Measurements from ENCODE around the gene ETV5.

ETV5 gene

GRCh38 chr3:186096290-186096689 lies 12.6 kb downstream of the ETV5 start:
- no peak for DNase-seq (ENCODE audit: low read depth)
- TF ChIP-seq, protein P1, sequence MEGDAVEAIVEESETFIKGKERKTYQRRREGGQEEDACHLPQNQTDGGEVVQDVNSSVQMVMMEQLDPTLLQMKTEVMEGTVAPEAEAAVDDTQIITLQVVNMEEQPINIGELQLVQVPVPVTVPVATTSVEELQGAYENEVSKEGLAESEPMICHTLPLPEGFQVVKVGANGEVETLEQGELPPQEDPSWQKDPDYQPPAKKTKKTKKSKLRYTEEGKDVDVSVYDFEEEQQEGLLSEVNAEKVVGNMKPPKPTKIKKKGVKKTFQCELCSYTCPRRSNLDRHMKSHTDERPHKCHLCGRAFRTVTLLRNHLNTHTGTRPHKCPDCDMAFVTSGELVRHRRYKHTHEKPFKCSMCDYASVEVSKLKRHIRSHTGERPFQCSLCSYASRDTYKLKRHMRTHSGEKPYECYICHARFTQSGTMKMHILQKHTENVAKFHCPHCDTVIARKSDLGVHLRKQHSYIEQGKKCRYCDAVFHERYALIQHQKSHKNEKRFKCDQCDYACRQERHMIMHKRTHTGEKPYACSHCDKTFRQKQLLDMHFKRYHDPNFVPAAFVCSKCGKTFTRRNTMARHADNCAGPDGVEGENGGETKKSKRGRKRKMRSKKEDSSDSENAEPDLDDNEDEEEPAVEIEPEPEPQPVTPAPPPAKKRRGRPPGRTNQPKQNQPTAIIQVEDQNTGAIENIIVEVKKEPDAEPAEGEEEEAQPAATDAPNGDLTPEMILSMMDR (conservative IDR thresholded peaks at IDR 0.05; ENCODE audit: low read depth, low read length) = no peak
- no peak overlapping the region for H3K4me3 ChIP-seq (ENCODE audit: low read depth, low read length)

GRCh38 chr3:186095561-186096081 lies 13.3 kb downstream of the ETV5 start:
- no peak overlapping the region for H3K4me3 ChIP-seq (ENCODE audit: low read depth, low read length)
- TF ChIP-seq, protein P1 (conservative IDR thresholded peaks at IDR 0.05; ENCODE audit: low read depth, low read length) = no peak
- no peak for DNase-seq (ENCODE audit: low read depth)

DNA sequence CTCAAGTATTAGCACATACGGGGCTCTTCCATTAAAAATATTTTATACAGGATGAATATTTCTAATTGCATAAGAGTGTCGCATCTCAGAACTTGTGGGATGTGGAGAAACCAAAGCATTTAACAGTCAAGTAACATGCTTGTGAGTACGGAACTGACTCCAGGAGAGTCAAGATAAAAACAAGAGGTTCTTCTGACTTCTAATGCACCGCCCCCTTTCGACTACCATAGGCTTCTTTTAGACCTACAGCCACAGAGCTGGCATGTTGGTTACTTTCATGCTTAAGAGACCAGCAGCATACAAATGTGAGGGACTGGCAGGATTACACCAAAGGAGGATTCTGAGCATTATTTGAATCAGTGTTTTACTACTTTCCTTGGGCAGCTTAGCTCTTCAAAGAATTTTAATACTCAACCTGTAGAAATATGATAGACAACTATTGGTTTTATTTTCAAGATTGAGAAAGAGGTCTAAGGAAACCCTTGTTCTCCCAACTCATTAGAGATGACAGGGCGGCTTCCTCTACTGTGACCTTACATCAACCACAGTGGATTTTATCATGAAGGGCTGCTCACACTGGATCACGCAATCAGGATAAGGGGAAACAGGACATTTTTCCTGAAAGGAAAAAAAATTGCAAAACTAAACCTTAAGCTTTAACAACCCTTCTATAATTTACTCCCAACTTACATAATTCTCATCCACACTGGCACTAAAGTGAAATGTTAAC lies 14.0 kb downstream of the ETV5 start:
- H3K4me3 ChIP-seq (ENCODE audit: low read depth, low read length) = no peak overlapping the region
- DNase-seq (ENCODE audit: low read depth) = no peak
- TF ChIP-seq, protein P1 (conservative IDR thresholded peaks at IDR 0.05; ENCODE audit: low read depth, low read length) = no peak

GRCh38 chr3:186094271-186094670 lies 14.6 kb downstream of the ETV5 start:
- no peak overlapping the region for H3K4me3 ChIP-seq (ENCODE audit: low read depth, low read length)
- TF ChIP-seq, protein P1 (conservative IDR thresholded peaks at IDR 0.05; ENCODE audit: low read depth, low read length) = no peak
- DNase-seq (ENCODE audit: low read depth) = no peak

DNA sequence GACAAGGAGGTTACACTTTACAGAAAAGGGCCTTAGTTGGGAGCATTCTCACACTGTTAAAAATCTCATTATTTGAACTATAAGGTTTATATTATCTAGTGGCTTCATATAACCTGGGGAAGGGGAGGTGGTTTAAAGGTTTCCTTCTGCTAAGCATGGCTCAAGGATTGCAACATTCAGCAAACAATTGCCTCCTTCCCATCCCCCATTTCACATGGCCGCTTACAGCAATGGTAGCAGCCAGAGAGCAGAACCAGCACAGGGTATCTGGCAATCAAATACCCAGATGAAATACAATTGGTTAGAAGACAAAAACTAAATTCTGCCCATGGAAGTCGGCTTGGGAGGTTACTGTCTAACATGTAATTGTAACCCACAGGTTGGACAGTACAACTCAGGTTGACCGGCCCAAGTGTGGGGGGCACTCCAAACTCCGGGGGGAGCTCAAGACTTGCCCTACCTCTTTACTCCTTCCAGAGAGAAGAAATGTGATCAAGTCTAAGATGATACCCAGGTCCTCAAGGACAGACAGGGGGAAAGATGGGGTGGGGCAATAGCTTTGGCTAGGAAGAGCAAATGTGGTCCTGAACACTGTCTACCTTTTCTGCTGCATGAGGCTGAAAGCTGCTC lies 15.5 kb downstream of the ETV5 start:
- H3K4me3 ChIP-seq (ENCODE audit: low read depth, low read length) = no peak overlapping the region
- TF ChIP-seq, protein P1 (conservative IDR thresholded peaks at IDR 0.05; ENCODE audit: low read depth, low read length) = peak; percentile 7
- DNase-seq (ENCODE audit: low read depth) = no peak

- H3K4me3 ChIP-seq (ENCODE audit: low read depth, low read length) = no peak overlapping the region
- DNase-seq (ENCODE audit: low read depth) = no peak
- TF ChIP-seq, protein P1 (conservative IDR thresholded peaks at IDR 0.05; ENCODE audit: low read depth, low read length) = no peak
Measured at GRCh38 chr3:186092360-186093070, 16.4 kb downstream of the ETV5 start.
